HL-60/S4 treated with phorbol 12-myristate 13-acetate at 8.2 ng/mL for 4 days and 3 days (cell line): ENCODE measurements around the gene TNFAIP6.
"Not testable (repeated sequence)": the region's sequence is repeated elsewhere in the genome, so short reads cannot be mapped to it uniquely, and the experiment has no call there.

Experiments used
- in situ Hi-C: fragments of 300-500 bp; cut with MboI; formaldehyde crosslinking; loops from 2 replicates; pipeline ENCODE4 v1.15.0; 2022; ENCODE audit warnings: low sequenced_read_pairs

The TNFAIP6 gene

GRCh38 chr2:151357359-151357758 lies at the start of gene TNFAIP6:
TNFAIP6 (plus strand) TSS chr2:151357592; CDS start chr2:151357667, 75 bp downstream.
- in situ Hi-C loops, result no loop called here

GRCh38 chr2:151310313-151310712 lies 47.1 kb upstream of the TNFAIP6 start:
- in situ Hi-C loops, result not testable (repeated sequence)

- in situ Hi-C loops, result not testable (repeated sequence)
These were observed 45.0 kb upstream of the TNFAIP6 start for GRCh38 chr2:151312440-151312839.

- in situ Hi-C loops, result no loop called here
These were observed 42.0 kb upstream of the TNFAIP6 start for GRCh38 chr2:151315381-151315903.

- in situ Hi-C loops, result no loop called here
These were observed 31.8 kb upstream of the TNFAIP6 start for GRCh38 chr2:151325581-151326095.

GRCh38 chr2:151326554-151326953 lies 30.8 kb upstream of the TNFAIP6 start:
- in situ Hi-C loops, result no loop called here

GRCh38 chr2:151329998-151330397 lies 27.4 kb upstream of the TNFAIP6 start:
- in situ Hi-C loops, result no loop called here

GRCh38 chr2:151333083-151333482 lies 24.3 kb upstream of the TNFAIP6 start:
- in situ Hi-C loops, result no loop called here

GRCh38 chr2:151334082-151334815 lies 23.1 kb upstream of the TNFAIP6 start:
- in situ Hi-C loops, result no loop called here

GRCh38 chr2:151336863-151337371 lies 20.5 kb upstream of the TNFAIP6 start:
- in situ Hi-C loops, result no loop called here

- in situ Hi-C loops, result no loop called here
These were observed 19.7 kb upstream of the TNFAIP6 start for GRCh38 chr2:151337643-151338042.

- in situ Hi-C loops, result no loop called here
These were observed 19.3 kb upstream of the TNFAIP6 start for GRCh38 chr2:151338115-151338514.

GRCh38 chr2:151343073-151343472 lies 14.3 kb upstream of the TNFAIP6 start:
- in situ Hi-C loops, result no loop called here

- in situ Hi-C loops, result not testable (repeated sequence)
These were observed 13.2 kb upstream of the TNFAIP6 start for GRCh38 chr2:151344191-151344590.

- in situ Hi-C loops, result no loop called here
These were observed 12.5 kb upstream of the TNFAIP6 start for GRCh38 chr2:151344906-151345305.

- in situ Hi-C loops, result no loop called here
These were observed 10.1 kb upstream of the TNFAIP6 start for GRCh38 chr2:151347294-151347693.

- in situ Hi-C loops, result no loop called here
These were observed 9.5 kb upstream of the TNFAIP6 start for GRCh38 chr2:151347906-151348305.

- in situ Hi-C loops, result no loop called here
These were observed 6.7 kb upstream of the TNFAIP6 start for GRCh38 chr2:151350579-151351195.

GRCh38 chr2:151353995-151354394 lies 3.4 kb upstream of the TNFAIP6 start:
- in situ Hi-C loops, result no loop called here

GRCh38 chr2:151354807-151355206 lies 2.6 kb upstream of the TNFAIP6 start:
- in situ Hi-C loops, result no loop called here

GRCh38 chr2:151358166-151358970 lies 976 bp downstream of the TNFAIP6 start:
- in situ Hi-C loops, result no loop called here
